Thoracic aorta (tissue), 2 donors: ENCODE data around the gene TM2D1. TPM values are rescaled to one million over a fixed set of nuclear protein-coding genes. Genes with fewer than 3 reads are reported as not detected.
A peak's percentile ranks its signal among the peaks of the same experiment; 100 is the strongest.

Source experiments
- ATAC-seq: fragments of 150-250 bp; one replicate; pipeline ENCODE4 v1.8.0; 2017; ENCODE audit warnings: low read depth; ENCODE audit not compliant: insufficient number of reproducible peaks, low FRiP score
- DNase-seq: peaks from one replicate; pipeline ENCODE4 v3.0.0-alpha.2; 2020; ENCODE audit warnings: low spot score
- H3K27ac ChIP-seq, 2 donors: fragments of 200-600 bp; sonication (generic); 1 replicate in 1 of 2; 2 replicates in 1 of 2; pipeline ENCODE4 v1.5.1; 2016; ENCODE audit warnings: mild to moderate bottlenecking in 2 of 2, moderate library complexity in 2 of 2
- H3K27me3 ChIP-seq: fragments of 200-600 bp; sonication (generic); replicated peaks from 2 replicates; pipeline ENCODE4 v1.6.0; 2016; ENCODE audit warnings: mild to moderate bottlenecking; ENCODE audit not compliant: insufficient read depth
- H3K36me3 ChIP-seq: fragments of 200-600 bp; sonication (generic); one replicate; pipeline ENCODE4 v1.5.1; 2016
- H3K4me1 ChIP-seq, 2 donors: fragments of 200-600 bp; sonication (generic); 1 replicate in 1 of 2; 2 replicates in 1 of 2; pipeline versions ENCODE4 v1.5.1 to v1.6.0; 2016; ENCODE audit warnings: low read depth in 2 of 2, mild to moderate bottlenecking in 1 of 2; ENCODE audit not compliant: control insufficient read depth in 1 of 2
- H3K4me3 ChIP-seq: fragments of 200-600 bp; sonication (generic); 2 replicates; pipeline ENCODE4 v1.5.1; 2016; ENCODE audit warnings: mild to moderate bottlenecking
- H3K9me3 ChIP-seq: fragments of 200-600 bp; sonication (generic); 2 replicates; pipeline ENCODE4 v1.5.1; 2016
- total RNA-seq, 2 donors: library from RNA; depleted of rRNA; stranded (reverse); fragments of >200 nt; gene quantifications; one replicate each; pipeline versions ENCODE4 v1.1.0 to v1.2.3, GENCODE V29; 2016
- TF ChIP-seq, protein P1 (sequence below): fragments of 200-600 bp; sonication (generic); IDR thresholded peaks from one replicate; pipeline ENCODE4 v1.5.1; 2019; ENCODE audit warnings: antibody characterized with exemption

The TM2D1 gene
- total RNA-seq, 2 donors from 2014 or later, result 93.7 to 114 TPM

GRCh38 chr1:61638911-61639605 is 85.9 kb downstream of the TM2D1 start:
- ATAC-seq (no peak), DNase-seq (no peak)
- Histone ChIP-seq H3K27ac (peak overlapping the region; percentile 90 to 91), H3K27me3 (no peaks in the 10 kb centered on the region), H3K9me3 (no peaks in the 10 kb centered on the region), H3K4me1 (peaks cover 50 to 68% of the 10 kb centered on the region in 2 donors), H3K36me3 (no peaks in the 10 kb centered on the region), H3K4me3 (no peak overlapping the region)
- TF ChIP-seq, protein P1, sequence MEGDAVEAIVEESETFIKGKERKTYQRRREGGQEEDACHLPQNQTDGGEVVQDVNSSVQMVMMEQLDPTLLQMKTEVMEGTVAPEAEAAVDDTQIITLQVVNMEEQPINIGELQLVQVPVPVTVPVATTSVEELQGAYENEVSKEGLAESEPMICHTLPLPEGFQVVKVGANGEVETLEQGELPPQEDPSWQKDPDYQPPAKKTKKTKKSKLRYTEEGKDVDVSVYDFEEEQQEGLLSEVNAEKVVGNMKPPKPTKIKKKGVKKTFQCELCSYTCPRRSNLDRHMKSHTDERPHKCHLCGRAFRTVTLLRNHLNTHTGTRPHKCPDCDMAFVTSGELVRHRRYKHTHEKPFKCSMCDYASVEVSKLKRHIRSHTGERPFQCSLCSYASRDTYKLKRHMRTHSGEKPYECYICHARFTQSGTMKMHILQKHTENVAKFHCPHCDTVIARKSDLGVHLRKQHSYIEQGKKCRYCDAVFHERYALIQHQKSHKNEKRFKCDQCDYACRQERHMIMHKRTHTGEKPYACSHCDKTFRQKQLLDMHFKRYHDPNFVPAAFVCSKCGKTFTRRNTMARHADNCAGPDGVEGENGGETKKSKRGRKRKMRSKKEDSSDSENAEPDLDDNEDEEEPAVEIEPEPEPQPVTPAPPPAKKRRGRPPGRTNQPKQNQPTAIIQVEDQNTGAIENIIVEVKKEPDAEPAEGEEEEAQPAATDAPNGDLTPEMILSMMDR, result no peak

- Histone ChIP-seq H3K4me1 (peaks cover 50 to 68% of the 10 kb centered on the region in 2 donors), H3K36me3 (no peaks in the 10 kb centered on the region), H3K27me3 (no peaks in the 10 kb centered on the region), H3K4me3 (no peak overlapping the region), H3K9me3 (no peaks in the 10 kb centered on the region), H3K27ac (peak overlapping the region; percentile 90 to 91)
- DNase-seq (no peak), ATAC-seq (peak; percentile 71)
- TF ChIP-seq, protein P1, result no peak
Observed at GRCh38 chr1:61638296-61638695, 86.6 kb downstream of the TM2D1 start.

- Histone ChIP-seq H3K9me3 (no peaks in the 10 kb centered on the region), H3K4me1 (peaks cover 46 to 60% of the 10 kb centered on the region in 2 donors), H3K27me3 (no peaks in the 10 kb centered on the region), H3K4me3 (no peak overlapping the region), H3K36me3 (no peaks in the 10 kb centered on the region), H3K27ac (peak overlapping the region; percentile 89 to 90)
- TF ChIP-seq, protein P1, result no peak
- DNase-seq (no peak), ATAC-seq (no peak)
Observed at GRCh38 chr1:61637470-61637869, 87.5 kb downstream of the TM2D1 start.

DNA sequence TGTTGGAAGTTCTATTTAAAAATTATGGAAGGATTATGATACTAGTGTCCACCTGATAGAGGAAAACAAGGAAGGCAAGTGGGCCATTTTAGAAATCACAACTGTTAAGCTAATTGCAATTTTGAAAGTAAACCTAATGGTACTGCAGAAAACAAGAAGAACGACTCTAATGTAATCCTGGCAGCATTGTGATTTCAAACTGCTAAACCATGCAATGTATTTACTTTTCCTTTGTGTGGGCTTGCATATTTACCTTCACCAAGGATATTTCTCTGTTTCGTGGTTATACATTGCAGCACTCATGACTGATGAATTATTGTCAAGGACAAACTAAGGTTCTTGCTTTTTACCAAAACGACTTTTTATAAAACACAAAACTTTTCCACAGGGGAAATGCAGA is 88.1 kb downstream of the TM2D1 start:
- Histone ChIP-seq H3K4me3 (peak overlapping the region; percentile 5), H3K27me3 (no peaks in the 10 kb centered on the region), H3K4me1 (peaks cover 40 to 54% of the 10 kb centered on the region in 2 donors), H3K9me3 (no peaks in the 10 kb centered on the region), H3K27ac (peak overlapping the region; percentile 89 to 90), H3K36me3 (no peaks in the 10 kb centered on the region)
- no peak for ATAC-seq
- no peak for DNase-seq
- TF ChIP-seq, protein P1, result no peak

DNA sequence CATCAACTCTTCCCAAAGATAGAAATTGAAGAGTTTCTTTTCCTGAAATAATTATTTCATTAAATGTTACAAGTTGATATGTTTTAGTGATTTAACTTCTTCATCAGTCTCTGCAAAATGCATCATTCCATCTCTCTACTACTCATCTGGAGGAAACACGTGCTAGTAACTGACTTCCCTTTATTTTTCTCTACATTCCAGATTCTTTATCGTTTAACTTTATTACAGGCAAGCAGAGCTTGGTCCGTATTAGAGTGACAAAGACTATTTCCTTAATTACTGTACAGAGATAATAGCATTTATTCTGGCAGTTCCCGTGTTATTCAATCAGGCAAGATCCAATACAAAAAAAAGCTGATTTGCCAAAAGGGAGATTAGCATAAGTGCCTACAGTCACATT is 88.6 kb downstream of the TM2D1 start:
- Histone ChIP-seq H3K9me3 (no peaks in the 10 kb centered on the region), H3K4me3 (peak overlapping the region; percentile 5), H3K4me1 (peaks cover 40 to 54% of the 10 kb centered on the region in 2 donors), H3K36me3 (no peaks in the 10 kb centered on the region), H3K27me3 (no peaks in the 10 kb centered on the region), H3K27ac (peak overlapping the region; percentile 89 to 90)
- no peak for ATAC-seq
- DNase-seq, result no peak
- TF ChIP-seq, protein P1, result no peak
